PC-3 (cell line): Measurements from ENCODE around the gene CCN6. TPM values are rescaled to one million over a fixed set of nuclear protein-coding genes. Genes with fewer than 3 reads are reported as not detected.
"Not testable (repeated sequence)": the region's sequence is repeated elsewhere in the genome, so short reads cannot be mapped to it uniquely, and the experiment has no call there.

ENCODE experiments used
- ATAC-seq: fragments of 200-7000 bp; cut with Tn5 transposase; 2 replicates; pipeline ENCODE4 v1.9.1; 2020; ENCODE audit warnings: mild to moderate bottlenecking, moderate library complexity
- BruUV-seq: library from RNA; stranded (reverse); fragments of 400-500 nt; replicated peaks from 2 replicates; lab custom pipeline; 2021; lab: Mats Ljungman, UMichigan
- CTCF ChIA-PET: fragments of 300-600 bp; sonication (Branson Sonifier 250); formaldehyde crosslinking; loops from one replicate; lab custom pipeline; 2022; ENCODE audit warnings: antibody characterized with exemption; lab: Charles Lee
- POLR2A ChIA-PET: fragments of 300-600 bp; sonication (Branson Sonifier 250); formaldehyde crosslinking; loops from one replicate; lab custom pipeline; 2022; ENCODE audit warnings: antibody characterized with exemption; ENCODE audit not compliant: unreplicated experiment; lab: Charles Lee
- DNase-seq: peaks from one replicate; pipeline ENCODE4 v3.0.0-alpha.2; 2015
- H2AFZ ChIP-seq: fragments of 300-600 bp; sonication (generic); 2 replicates; pipeline ENCODE4 v1.6.0; 2016; ENCODE audit warnings: antibody characterized with exemption, low read length
- H3F3A ChIP-seq: fragments of 300-600 bp; sonication (generic); one replicate; pipeline ENCODE4 v1.6.0; 2017; ENCODE audit warnings: antibody characterized with exemption, low read length, control low read depth, mild to moderate bottlenecking; ENCODE audit not compliant: unreplicated experiment
- H3K27ac ChIP-seq: fragments of 300-600 bp; sonication (generic); 2 replicates; pipeline ENCODE4 v1.5.1; 2016; ENCODE audit warnings: mild to moderate bottlenecking, low read length
- H3K27me3 ChIP-seq: fragments of 300-600 bp; sonication (generic); 2 replicates; pipeline ENCODE4 v1.6.1; 2016; ENCODE audit warnings: low read length, mixed read lengths
- H3K36me3 ChIP-seq: fragments of 300-600 bp; sonication (generic); 2 replicates; pipeline ENCODE4 v1.6.1; 2016; ENCODE audit warnings: low read depth, mixed run types, low read length, mixed read lengths
- H3K4me1 ChIP-seq: fragments of 300-600 bp; sonication (generic); 2 replicates; pipeline ENCODE4 v1.5.1; 2016; ENCODE audit warnings: low read length; ENCODE audit not compliant: insufficient read depth
- H3K4me2 ChIP-seq: fragments of 300-600 bp; sonication (generic); 2 replicates; pipeline ENCODE4 v1.6.0; 2016; ENCODE audit warnings: low read length
- H3K4me3 ChIP-seq: fragments of 300-600 bp; sonication (generic); 2 replicates; pipeline ENCODE4 v1.5.1; 2016; ENCODE audit warnings: mild to moderate bottlenecking, low read length, mixed read lengths
- H3K79me2 ChIP-seq: fragments of 300-600 bp; sonication (generic); 2 replicates; pipeline ENCODE4 v1.6.1; 2017; ENCODE audit warnings: low read length, mixed read lengths
- H3K9ac ChIP-seq: fragments of 300-600 bp; sonication (generic); 2 replicates; pipeline ENCODE4 v1.6.0; 2016; ENCODE audit warnings: mild to moderate bottlenecking, low read length
- H3K9me2 ChIP-seq: fragments of 300-600 bp; sonication (generic); replicated peaks from 2 replicates; pipeline ENCODE4 v1.6.1; 2016; ENCODE audit warnings: mixed run types, low read length, mixed read lengths
- H3K9me3 ChIP-seq: fragments of 300-600 bp; sonication (generic); 2 replicates; pipeline ENCODE4 v1.6.1; 2016; ENCODE audit warnings: low read length, mixed read lengths
- H4K20me1 ChIP-seq: fragments of 300-600 bp; sonication (generic); 2 replicates; pipeline ENCODE4 v1.6.1; 2016; ENCODE audit warnings: low read length, mixed read lengths
- EZH2 ChIP-seq: fragments of 300-600 bp; sonication (generic); IDR thresholded peaks from one replicate; pipeline ENCODE4 v1.6.1; 2017; ENCODE audit warnings: antibody characterized with exemption, mild to moderate bottlenecking, low read length; ENCODE audit not compliant: unreplicated experiment
- EZH2phosphoT487 ChIP-seq: fragments of 300-600 bp; sonication (generic); IDR thresholded peaks from 2 replicates; pipeline ENCODE4 v1.6.1; 2018; ENCODE audit warnings: mild to moderate bottlenecking, antibody characterized with exemption, low read length, borderline replicate concordance
- intact Hi-C: fragments of 100-400 bp; cut with micrococcal nuclease; formaldehyde crosslinking; loops from 2 replicates; pipeline ENCODE4 v1.9.0; 2023
- total RNA-seq: library from RNA; depleted of rRNA; stranded (reverse); fragments of >200 nt; gene quantifications from 2 replicates; pipeline ENCODE4 v1.2.3, GENCODE V29; 2014
- TF ChIP-seq, protein P1 (sequence below): fragments of 300-600 bp; sonication (generic); conservative IDR thresholded peaks from 2 replicates; pipeline ENCODE4 v1.5.1; 2017; ENCODE audit warnings: antibody characterized with exemption, low read depth, mild to moderate bottlenecking, low read length

The CCN6 gene
- total RNA-seq, 1 experiment from 2014 or later = not detected

GRCh38 chr6:112087916-112088315, 34.0 kb downstream of the CCN6 start:
- H3K9ac ChIP-seq = peak overlapping the region; percentile 66
- H3K4me3 ChIP-seq = peak overlapping the region; percentile 92
- ATAC-seq (no peak), DNase-seq (no peak)
- peak overlapping the region; percentile 99 for H2AFZ ChIP-seq
- H3K9me3 ChIP-seq = no peaks in the 10 kb centered on the region
- intact Hi-C loops = loop anchor here (1.0 kb wide), 1 partner anchor 75 kb away; no protein-coding TSS in a partner anchor
- H3K4me2 ChIP-seq = peak overlapping the region; percentile 97
- no peaks in the 10 kb centered on the region for H3K4me1 ChIP-seq
- no peaks in the 10 kb centered on the region for H3K27me3 ChIP-seq
- no peak overlapping the region for H3K27ac ChIP-seq
- no peak for TF ChIP-seq EZH2phosphoT487
- TF ChIP-seq, protein P1, sequence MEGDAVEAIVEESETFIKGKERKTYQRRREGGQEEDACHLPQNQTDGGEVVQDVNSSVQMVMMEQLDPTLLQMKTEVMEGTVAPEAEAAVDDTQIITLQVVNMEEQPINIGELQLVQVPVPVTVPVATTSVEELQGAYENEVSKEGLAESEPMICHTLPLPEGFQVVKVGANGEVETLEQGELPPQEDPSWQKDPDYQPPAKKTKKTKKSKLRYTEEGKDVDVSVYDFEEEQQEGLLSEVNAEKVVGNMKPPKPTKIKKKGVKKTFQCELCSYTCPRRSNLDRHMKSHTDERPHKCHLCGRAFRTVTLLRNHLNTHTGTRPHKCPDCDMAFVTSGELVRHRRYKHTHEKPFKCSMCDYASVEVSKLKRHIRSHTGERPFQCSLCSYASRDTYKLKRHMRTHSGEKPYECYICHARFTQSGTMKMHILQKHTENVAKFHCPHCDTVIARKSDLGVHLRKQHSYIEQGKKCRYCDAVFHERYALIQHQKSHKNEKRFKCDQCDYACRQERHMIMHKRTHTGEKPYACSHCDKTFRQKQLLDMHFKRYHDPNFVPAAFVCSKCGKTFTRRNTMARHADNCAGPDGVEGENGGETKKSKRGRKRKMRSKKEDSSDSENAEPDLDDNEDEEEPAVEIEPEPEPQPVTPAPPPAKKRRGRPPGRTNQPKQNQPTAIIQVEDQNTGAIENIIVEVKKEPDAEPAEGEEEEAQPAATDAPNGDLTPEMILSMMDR = no peak
- no peak for TF ChIP-seq EZH2
- H3K9me2 ChIP-seq = no peaks in the 10 kb centered on the region
- H3K36me3 ChIP-seq = no peaks in the 10 kb centered on the region
- H3F3A ChIP-seq = no peaks in the 10 kb centered on the region
- ChIA-PET POLR2A (interaction anchor here (0.6 kb wide), 3 partner anchors 50 to 978 kb away, joined by 3 to 4 read pairs (median 3); no protein-coding TSS in a partner anchor), CTCF (interaction anchor here (0.6 to 2.8 kb wide), 2 partner anchors 45 to 75 kb away, joined by 6 to 28 read pairs; no protein-coding TSS in a partner anchor)
- BruUV-seq = TSS peak; percentile 91
- H3K79me2 ChIP-seq = no peaks in the 10 kb centered on the region; the same call in 1 of the 2 replicates
- H4K20me1 ChIP-seq = no peaks in the 10 kb centered on the region

GRCh38 chr6:112096901-112097300, 43.0 kb downstream of the CCN6 start:
- H4K20me1 ChIP-seq = no peaks in the 10 kb centered on the region
- no peak overlapping the region for H2AFZ ChIP-seq
- no peak for DNase-seq
- no peaks in the 10 kb centered on the region for H3K9me2 ChIP-seq
- H3K27ac ChIP-seq = no peak overlapping the region
- no peaks in the 10 kb centered on the region for H3K4me1 ChIP-seq
- ATAC-seq = no peak
- no peak overlapping the region for H3K4me2 ChIP-seq
- no peak overlapping the region for H3K4me3 ChIP-seq
- no peak overlapping the region for H3K9ac ChIP-seq
- H3K36me3 ChIP-seq = no peaks in the 10 kb centered on the region
- intact Hi-C loops = no loop called here
- no peaks in the 10 kb centered on the region for H3F3A ChIP-seq
- no peaks in the 10 kb centered on the region for H3K27me3 ChIP-seq
- POLR2A ChIA-PET = no interaction called here
- H3K79me2 ChIP-seq = no peaks in the 10 kb centered on the region
- BruUV-seq = no TSS peak
- CTCF ChIA-PET = no interaction called here
- no peaks in the 10 kb centered on the region for H3K9me3 ChIP-seq
- TF ChIP-seq EZH2phosphoT487 (no peak), EZH2 (no peak)
- TF ChIP-seq, protein P1 = no peak

- H3K9ac ChIP-seq = no peak overlapping the region
- H3K36me3 ChIP-seq = no peaks in the 10 kb centered on the region
- no peaks in the 10 kb centered on the region for H3K4me1 ChIP-seq
- no peaks in the 10 kb centered on the region for H3K27me3 ChIP-seq
- BruUV-seq = no TSS peak
- no peak overlapping the region for H3K4me2 ChIP-seq
- no peaks in the 10 kb centered on the region for H3K79me2 ChIP-seq
- POLR2A ChIA-PET = no interaction called here
- intact Hi-C loops = no loop called here
- no peak overlapping the region for H3K27ac ChIP-seq
- ATAC-seq (no peak), DNase-seq (no peak)
- H2AFZ ChIP-seq = no peak overlapping the region
- H3K9me3 ChIP-seq = no peaks in the 10 kb centered on the region
- CTCF ChIA-PET = no interaction called here
- no peak for TF ChIP-seq EZH2phosphoT487
- TF ChIP-seq, protein P1 = no peak
- H3K9me2 ChIP-seq = no peaks in the 10 kb centered on the region
- no peaks in the 10 kb centered on the region for H4K20me1 ChIP-seq
- H3K4me3 ChIP-seq = no peak overlapping the region
- H3F3A ChIP-seq = no peaks in the 10 kb centered on the region
These were observed 46.7 kb downstream of the CCN6 start for GRCh38 chr6:112100561-112100960.

DNA sequence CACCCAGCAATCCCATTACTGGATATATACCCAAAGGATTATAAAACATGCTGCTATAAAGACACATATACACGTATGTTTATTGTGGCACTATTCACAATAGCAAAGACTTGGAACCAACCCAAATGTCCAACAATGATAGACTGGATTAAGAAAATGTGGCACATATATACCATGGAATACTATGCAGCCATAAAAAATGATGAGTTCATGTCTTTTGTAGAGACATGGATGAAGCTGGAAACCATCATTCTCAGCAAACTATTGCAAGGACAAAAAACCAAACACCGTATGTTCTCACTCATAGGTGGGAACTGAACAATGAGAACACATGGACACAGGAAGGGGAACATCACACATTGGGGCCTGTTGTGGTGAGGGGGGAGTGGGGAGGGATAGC, 52.1 kb downstream of the CCN6 start:
- H4K20me1 ChIP-seq, BruUV-seq, H3K4me3 ChIP-seq, H3K9ac ChIP-seq, intact Hi-C loops, ATAC-seq, H3K9me3 ChIP-seq, H3K9me2 ChIP-seq, POLR2A ChIA-PET, H3K27ac ChIP-seq, H3K4me1 ChIP-seq, CTCF ChIA-PET, H3K79me2 ChIP-seq, H3K4me2 ChIP-seq, DNase-seq, H2AFZ ChIP-seq, H3K27me3 ChIP-seq, H3F3A ChIP-seq, H3K36me3 ChIP-seq: not testable (repeated sequence)
